DND-41 (cell line): ENCODE measurements around the gene EDDM13.

Experiments used
- CTCF ChIP-seq: IDR thresholded peaks from 2 replicates; pipeline ENCODE4 v1.5.1; 2012; ENCODE audit warnings: borderline replicate concordance, low read length, moderate library complexity, mild to moderate bottlenecking; ENCODE audit not compliant: poor library complexity, severe bottlenecking; ENCODE audit errors: extremely low read depth
- EZH2 ChIP-seq: IDR thresholded peaks from 3 replicates; pipeline ENCODE4 v1.6.1; 2012; ENCODE audit warnings: borderline replicate concordance, low read depth, mild to moderate bottlenecking, moderate library complexity, low read length, inconsistent platforms; ENCODE audit not compliant: severe bottlenecking

- no peak for TF ChIP-seq CTCF
- no peak for TF ChIP-seq EZH2
Measured at GRCh38 chr19:56299688-56300087, 27.1 kb downstream of the EDDM13 start.
